HG03045 (cell line): Measurements from ENCODE around the gene KCNH5.
"Not testable (repeated sequence)": the region's sequence is repeated elsewhere in the genome, so short reads cannot be mapped to it uniquely, and the experiment has no call there.

Experiments used
- ATAC-seq: cut with Tn5 transposase; IDR thresholded peaks from one replicate; pipeline ENCODE4 v1.9.1; 2021; ENCODE audit warnings: mild to moderate bottlenecking, moderate library complexity; ENCODE audit not compliant: unreplicated experiment

Gene KCNH5

DNA sequence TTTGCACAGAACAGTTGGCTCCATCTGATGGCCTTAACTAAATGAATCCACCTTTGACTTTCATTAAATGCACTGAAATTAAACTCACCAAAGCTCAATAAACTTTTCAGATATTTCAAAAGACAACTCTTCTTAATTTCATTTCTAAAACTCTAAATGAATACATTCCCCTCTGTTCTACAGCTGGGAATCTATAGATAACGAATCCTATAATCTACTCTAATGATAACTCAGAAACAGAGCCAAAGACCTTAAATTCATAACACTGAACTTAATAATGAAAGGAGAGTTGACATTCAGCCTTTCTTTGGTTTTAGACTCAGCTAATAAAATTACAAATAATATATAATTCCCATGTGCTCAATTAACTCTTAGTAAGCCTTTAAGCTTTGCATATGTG lies 150.5 kb downstream of the KCNH5 start:
- ATAC-seq = no peak

DNA sequence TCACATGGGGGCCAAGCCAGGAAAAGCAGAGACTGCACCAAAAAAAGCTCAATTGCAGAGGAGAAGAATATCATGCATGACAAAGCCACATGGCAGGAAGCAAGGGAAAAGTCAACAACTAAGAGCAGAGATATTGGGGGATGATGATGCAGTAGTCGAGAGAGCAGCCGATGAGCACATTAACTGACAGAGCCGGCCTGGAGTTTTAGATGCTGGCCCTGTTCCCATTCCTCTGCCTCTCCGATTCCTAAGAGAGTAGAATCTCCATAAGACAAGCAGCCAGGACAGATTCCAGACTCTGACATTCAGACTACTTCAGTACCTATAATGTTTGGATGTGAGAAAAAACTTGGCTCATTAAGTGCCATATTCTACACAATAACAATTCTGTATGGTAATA lies 155.9 kb downstream of the KCNH5 start:
- no peak for ATAC-seq

DNA sequence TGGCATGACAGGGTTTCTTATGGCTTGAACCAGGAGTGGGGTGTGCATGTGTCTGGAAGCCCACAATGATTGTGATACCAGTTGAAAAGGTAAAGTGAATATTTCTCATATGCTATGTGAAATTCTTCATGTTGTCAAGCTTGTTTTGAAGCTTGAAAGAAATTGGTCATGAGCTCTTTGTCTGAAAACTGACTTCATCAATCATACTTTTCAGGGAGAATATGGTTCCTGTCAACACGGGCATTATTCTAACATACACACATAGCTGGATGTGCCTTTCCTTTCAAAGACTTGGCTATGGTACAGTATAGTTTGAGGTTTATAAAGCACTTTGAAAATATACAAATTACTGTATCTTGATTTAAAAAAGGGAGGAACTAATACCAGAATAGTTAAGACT lies 158.8 kb downstream of the KCNH5 start:
- no peak for ATAC-seq

DNA sequence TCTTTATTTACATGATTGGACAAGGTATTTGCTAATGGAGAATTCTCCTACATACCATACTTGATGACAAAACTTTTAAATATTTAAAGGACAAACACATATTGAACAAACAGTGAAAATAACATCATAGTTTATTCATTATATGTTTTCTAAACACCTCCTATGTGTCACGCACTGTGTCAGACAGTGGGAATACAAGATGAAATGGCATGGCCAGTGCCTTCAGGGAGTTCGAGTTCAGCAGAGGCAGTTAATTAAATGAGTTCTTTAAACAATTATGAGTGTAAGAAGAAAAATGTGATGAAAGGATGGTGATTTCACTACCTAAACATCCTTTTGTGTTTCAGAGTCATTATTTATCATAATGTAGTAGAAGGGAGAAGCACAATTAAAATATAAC lies 159.8 kb downstream of the KCNH5 start:
- ATAC-seq = no peak

DNA sequence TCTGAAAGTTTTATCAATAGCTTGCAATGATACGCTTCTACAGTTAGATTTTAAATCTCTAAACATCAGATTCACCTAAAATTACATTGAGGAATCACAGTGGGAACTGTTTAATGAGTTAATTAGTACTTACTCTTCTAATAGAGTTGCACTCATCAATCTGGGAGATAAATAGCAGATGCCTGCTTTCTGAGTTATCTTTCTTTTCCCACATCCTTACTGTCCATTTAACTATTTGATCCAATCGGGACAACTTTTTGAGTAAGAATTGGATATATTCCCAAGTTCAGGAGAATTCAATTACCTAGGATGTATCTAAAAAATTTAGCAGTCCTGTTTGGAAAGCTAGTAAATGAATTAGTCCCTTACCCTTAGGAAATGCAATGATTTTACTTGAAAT lies 162.3 kb downstream of the KCNH5 start:
- no peak for ATAC-seq

DNA sequence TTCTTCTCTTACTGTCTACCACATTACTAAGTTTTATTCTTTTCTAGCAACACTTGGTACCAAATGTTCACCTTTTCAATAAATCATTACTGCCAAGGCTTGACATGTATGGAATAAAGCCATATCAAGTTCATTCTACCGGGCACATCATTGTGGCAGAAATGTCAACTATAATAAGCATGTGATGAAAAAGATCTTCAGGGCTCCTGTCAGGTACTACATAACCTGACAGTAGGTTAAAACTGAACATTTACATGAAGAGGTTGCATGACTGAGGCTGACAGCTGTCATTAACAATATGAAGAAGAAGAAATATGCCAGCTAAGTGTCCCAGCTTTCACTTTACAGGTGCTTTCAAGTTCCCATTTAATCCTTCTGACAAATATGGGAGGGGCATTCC lies 178.9 kb downstream of the KCNH5 start:
- no peak for ATAC-seq

DNA sequence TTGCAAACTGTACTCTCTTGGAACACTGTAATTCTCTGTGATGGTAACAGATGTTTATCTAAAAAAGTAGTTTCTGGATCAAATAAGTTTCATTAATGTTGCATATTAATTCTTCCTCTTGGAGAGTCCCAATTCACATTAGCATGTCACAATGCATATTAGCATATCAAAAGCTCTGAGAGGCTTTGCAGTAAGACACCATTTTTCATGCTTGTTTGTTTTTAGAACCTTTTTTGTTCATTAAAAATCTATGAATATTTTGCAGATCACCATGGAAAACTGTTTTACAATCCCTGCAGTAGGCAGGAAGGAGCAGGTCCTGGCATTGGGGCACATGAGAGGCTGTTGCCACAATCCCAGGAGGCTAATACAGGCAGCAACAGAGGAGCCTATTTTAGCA lies 180.7 kb downstream of the KCNH5 start:
- no peak for ATAC-seq

DNA sequence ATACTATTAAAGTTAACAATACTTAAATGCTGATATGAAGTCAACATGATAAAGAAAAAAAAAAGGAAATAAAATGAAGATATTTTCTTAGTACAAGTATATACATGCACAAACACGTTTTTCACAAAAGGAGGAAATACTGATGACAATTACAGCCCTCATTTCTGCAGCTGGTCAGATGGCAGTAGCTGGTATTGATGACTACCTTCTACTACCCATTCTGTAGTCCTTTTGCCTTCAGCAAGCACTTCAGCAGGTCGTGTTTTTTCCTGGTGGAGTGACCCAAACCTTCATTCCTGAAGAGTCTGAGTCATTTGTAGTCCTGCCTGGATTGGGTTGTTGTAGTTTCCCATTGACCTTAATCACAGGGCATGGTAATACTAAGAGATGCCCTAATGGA lies 187.2 kb downstream of the KCNH5 start:
- ATAC-seq = not testable (repeated sequence)

DNA sequence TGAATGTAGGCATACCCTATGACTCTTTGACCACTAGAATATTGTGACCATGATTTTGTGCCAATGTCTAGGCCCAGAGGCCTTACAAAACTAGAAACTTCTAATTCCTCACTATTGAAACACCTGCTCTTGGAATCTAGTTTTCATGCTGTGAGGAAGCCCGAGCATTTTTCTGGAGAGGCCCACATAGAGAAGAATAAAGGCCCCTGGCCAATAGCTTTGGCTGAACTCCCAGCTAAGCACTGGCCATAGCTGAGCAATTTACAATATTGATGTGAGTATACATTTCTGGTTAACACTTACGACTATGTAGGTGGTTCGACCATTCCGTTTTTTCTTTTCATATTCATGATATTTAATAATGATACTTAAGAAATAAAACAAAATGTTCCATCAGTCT lies 190.3 kb downstream of the KCNH5 start:
- no peak for ATAC-seq

DNA sequence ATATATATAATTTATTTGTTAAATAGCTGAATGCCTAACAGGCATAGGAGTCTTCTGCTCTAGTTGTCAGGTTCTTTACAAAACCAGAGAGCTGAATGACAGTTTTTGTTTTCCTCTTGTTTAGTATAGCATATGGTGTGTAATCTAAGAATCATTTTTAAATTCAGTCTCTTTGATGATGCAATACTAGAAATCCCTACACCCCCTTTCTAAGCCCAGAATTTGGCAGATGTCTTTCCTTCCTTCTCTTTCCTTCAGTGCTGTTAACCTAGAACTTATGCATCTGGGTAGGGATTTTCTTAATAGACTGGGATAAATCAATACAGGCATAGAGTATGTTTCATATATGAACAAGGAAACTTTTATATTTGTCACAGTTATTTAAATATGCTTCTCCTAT lies 198.1 kb downstream of the KCNH5 start:
- ATAC-seq = no peak

DNA sequence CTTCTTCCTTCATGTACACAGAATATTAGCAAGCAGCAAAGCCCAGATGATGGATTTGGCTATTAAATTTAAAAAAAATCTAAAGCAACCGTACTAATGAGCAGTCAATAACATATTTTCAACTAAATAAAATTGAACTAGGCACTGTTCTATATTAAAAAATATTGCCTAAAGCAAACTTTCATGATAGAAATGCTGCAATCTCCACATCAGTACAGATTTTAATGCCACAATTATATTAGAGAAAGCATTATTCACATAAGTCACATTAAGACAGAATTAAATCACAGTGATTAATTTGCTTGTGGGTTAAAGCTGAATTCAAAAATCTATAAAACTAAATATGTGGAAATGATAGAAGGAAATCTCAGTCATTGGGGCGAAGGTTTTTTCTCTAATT lies 200.7 kb downstream of the KCNH5 start:
- ATAC-seq = no peak

DNA sequence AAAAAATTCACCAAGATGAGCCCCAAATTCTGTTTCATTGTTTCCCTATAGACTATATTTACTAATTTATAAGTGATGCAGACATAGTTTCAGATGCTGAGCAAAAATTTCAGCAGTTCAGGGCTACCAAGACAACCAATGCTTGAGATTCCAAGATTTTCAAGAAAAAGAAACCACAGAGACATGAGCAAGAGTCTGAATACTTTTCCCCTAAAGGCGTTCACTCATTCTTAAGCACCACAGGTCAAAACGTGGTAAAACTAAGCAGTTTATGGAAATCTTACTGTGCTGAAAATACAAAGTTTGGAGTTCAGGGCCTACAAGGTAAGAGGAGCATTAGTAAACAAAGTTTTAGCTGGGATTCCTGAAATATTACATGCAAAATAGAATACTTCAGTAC lies 221.2 kb downstream of the KCNH5 start:
- ATAC-seq = no peak

DNA sequence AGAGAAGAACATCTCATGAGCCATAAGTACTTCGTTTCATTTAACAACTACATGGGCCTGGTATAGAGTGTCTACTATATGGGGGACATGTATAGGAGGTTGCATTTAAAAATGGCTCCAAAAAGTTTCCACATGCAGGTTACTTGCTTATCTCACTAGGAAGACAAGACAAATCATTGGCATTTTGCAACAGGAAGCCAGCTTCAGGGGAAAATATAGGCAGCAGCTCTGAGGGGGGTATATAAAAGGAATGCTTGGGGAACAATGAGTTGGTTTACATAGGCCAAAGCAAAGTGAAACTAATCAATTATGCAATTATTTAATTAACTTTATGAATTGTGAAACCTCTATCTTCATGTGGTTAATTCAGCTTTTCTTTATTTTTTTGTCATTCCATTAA lies 225.3 kb downstream of the KCNH5 start:
- no peak for ATAC-seq

DNA sequence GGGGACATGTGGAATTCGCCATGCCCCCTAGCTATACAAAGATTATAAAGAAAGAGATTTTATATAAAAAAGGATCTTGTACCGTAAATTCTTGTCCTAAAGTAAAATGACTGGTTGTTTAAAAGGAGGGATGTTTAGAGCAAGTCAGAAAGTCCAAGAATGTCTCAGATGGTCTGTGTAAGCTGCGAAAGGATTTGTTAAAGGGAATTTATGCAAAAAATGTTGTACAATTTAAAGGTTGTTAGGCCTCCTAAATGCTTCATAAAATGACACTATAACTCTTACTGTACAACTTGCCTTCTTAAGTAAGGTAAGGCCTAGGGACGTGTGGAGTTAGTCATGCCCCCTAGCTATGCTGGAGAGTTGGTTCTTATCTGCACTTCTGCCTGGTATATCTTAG lies 237.6 kb downstream of the KCNH5 start:
- no peak for ATAC-seq

DNA sequence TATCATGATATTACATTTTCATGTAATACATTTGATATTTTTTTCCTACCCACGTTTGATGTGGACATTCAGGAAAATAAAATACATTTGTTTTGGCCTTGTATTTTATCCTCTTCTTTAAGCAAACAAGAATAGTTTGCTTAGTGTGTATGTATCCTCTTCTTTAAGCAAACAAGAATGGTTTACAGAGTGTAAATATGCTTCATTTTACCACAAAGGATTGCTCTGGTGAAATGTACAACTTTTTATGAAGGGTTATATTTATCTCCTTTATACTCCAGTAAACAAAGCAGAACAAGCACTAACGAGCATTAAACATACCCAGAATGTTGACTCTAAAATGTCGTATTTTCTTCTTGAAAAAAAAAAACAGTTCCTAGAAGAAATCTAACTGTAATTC lies 244.7 kb downstream of the KCNH5 start:
- ATAC-seq = no peak

DNA sequence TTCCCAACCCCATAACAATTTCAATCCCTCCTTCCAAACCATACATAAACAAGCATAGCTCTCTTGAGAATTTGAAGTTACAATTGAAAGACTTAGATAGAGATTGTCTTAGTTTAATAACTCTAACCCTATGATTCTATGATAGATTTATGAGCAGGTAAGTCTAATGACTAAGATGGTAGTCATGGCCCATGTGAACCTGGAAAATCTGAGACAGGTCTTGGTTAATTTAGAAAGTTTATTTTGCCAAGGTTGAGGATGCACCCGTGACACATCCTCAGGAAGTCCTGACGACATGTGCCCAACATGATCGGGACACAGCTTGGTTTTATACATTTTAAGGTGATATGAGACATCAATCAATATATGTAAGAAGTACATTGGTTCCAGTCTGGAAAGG lies 248.8 kb downstream of the KCNH5 start:
- no peak for ATAC-seq

DNA sequence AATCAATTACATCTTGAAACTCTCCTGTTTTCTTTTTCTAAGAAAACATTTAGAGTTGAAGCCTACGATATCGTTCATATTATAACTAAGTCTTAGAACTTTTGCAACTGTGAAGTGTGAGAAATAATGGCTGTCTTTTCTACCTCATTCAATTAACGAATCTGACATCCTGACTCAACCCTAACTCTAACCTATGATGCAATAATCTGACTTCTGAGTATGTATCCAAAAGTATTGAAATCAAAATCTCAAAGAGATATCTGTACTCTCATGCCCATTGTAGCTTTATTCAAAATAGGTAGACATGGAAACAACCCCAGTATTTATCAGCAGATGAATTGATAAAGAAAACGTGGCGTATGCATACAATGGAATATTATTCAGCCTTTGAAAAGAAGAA lies 252.7 kb downstream of the KCNH5 start:
- ATAC-seq = no peak

DNA sequence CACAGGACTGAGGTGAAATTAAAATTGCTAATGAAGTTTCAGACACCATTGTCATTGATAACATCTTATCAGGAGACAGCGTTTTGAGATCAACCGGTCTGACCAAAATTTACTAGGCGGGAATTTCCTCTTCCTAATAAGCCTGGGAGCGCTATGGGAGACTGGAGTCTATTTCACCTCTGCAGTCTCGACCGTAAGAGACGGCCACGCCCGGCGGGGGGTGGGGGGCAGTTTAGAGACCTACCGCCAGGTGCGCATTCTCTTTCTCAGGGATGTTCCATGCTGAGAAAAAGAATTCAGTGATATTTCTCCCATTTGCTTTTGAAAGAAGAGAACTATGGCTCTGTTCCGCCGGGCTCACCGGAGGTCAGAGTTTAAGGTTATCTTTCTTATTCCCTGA lies 263.9 kb downstream of the KCNH5 start:
- not testable (repeated sequence) for ATAC-seq

DNA sequence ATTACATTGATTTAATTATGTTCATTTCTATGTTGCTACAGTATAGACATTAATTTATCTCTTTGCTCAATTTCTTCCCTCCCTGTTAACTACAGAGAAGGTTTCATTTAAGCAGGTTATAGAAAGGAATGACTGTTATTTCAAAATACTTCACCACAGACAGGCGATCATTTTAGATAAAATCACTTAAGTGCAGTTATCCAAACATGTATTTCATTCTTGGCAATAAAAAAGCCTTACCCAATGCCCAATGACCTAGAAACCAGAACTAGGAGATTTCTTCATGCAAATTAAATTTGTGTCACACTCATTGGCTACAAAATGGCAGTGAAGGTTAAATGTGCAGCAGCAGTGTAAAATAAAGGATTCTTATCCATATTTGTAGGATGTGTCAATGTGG lies 266.4 kb downstream of the KCNH5 start:
- no peak for ATAC-seq

DNA sequence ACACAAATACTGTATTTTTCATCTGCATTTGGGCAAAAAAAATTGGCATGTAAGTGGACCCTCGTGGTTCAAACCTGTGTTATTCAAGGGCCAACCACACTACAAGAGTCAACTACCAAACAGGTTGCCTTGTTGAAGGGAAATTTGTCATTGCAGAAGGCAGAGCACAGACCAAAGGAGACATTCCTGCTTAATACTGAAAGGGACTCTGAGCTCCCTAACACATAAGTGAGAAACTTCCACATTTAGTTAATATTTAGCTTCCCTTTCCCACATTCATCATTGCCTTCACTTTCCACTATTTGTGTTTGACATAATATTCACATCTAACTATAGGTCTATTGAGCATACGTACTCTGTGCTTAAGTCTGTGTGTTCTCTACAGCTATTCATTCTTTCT lies 266.9 kb downstream of the KCNH5 start:
- ATAC-seq = no peak

DNA sequence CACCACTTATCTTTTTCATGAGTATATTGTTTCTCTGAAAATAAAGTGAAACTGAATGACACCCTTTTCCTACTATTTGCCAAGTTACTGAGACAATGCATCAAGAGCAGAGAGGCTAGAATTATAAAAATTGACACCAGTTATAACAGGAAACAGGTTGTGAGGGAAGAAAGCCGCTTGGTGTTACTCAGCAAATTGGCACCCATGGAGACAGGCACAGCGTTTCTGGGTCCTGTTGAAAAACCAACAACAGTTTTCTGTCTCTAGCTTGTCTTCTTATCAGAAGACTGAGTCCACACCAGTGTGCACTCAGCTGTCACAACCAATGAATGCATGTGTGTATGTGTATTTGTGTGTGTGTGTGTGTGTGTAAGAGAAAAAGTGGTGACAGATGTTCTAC lies 267.7 kb downstream of the KCNH5 start:
- no peak for ATAC-seq

DNA sequence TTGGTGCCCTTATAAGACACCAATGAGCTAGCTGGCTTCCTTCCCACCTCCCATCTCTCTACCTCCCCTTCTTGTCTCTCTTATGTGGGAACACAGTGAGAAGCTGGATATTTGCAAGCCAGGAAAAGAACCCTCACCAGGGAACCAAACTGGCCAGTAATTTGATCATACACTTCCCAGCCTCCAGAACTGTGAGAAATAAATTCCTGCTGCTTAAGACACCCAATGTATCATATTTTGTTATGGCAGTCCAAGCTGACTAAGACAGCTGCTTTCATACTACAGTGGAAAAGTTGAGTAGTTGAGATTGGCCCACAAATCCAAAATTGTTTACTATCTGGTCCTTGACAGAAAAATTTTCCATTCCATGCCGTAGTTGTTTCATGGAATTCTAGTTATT lies 269.0 kb downstream of the KCNH5 start:
- ATAC-seq = no peak

DNA sequence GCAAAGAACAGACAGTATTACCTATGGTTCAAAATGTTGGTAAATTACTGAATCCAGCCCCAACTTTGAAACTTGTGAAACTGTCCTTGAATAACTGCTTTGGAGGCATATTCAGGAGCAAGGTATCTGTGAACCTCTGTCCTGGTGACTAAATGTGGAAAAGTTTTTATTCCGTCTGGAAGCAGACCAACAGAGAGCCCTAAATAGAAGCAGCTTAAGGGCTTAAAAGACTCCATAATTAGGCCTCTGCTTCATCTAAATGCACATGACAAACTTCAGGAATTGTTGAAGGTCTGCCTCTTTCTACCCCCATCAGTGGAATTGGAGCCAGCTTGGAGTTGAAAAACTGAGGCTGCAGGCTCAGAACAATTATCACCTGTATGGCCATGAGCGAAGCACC lies 276.5 kb downstream of the KCNH5 start:
- ATAC-seq = no peak

DNA sequence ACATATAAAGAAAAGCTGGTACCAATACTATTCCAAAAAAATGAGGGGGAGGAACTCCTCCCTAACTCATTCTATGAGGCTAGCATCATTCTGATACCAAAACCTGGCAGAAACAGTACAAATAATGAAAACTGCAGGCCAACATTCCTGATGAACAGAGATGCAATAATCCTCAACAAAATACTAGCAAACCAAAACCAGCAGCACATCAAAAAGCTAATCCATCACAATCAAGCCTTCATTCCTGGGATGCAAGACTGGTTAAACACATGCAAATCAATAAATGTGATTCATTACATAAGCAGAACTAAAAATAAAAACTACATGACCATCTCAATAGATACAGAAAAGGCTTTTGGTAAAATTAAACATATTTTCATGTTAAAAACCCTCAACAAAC lies 281.3 kb downstream of the KCNH5 start:
- no peak for ATAC-seq
